PC-3 (cell line): ENCODE results near the gene ZNF189. TPM values are rescaled to one million over a fixed set of nuclear protein-coding genes. Genes with fewer than 3 reads are reported as not detected.
A peak's percentile ranks its signal among the peaks of the same experiment; 100 is the strongest.

Experiments
- ATAC-seq: fragments of 200-7000 bp; cut with Tn5 transposase; 2 replicates; pipeline ENCODE4 v1.9.1; 2020; ENCODE audit warnings: mild to moderate bottlenecking, moderate library complexity
- BruUV-seq: library from RNA; stranded (reverse); fragments of 400-500 nt; replicated peaks from 2 replicates; lab custom pipeline; 2021; lab: Mats Ljungman, UMichigan
- CTCF ChIA-PET: fragments of 300-600 bp; sonication (Branson Sonifier 250); formaldehyde crosslinking; loops from one replicate; lab custom pipeline; 2022; ENCODE audit warnings: antibody characterized with exemption; lab: Charles Lee
- POLR2A ChIA-PET: fragments of 300-600 bp; sonication (Branson Sonifier 250); formaldehyde crosslinking; loops from one replicate; lab custom pipeline; 2022; ENCODE audit warnings: antibody characterized with exemption; ENCODE audit not compliant: unreplicated experiment; lab: Charles Lee
- DNase-seq: peaks from one replicate; pipeline ENCODE4 v3.0.0-alpha.2; 2015
- H2AFZ ChIP-seq: fragments of 300-600 bp; sonication (generic); 2 replicates; pipeline ENCODE4 v1.6.0; 2016; ENCODE audit warnings: antibody characterized with exemption, low read length
- H3F3A ChIP-seq: fragments of 300-600 bp; sonication (generic); one replicate; pipeline ENCODE4 v1.6.0; 2017; ENCODE audit warnings: antibody characterized with exemption, low read length, control low read depth, mild to moderate bottlenecking; ENCODE audit not compliant: unreplicated experiment
- H3K27ac ChIP-seq: fragments of 300-600 bp; sonication (generic); 2 replicates; pipeline ENCODE4 v1.5.1; 2016; ENCODE audit warnings: mild to moderate bottlenecking, low read length
- H3K27me3 ChIP-seq: fragments of 300-600 bp; sonication (generic); 2 replicates; pipeline ENCODE4 v1.6.1; 2016; ENCODE audit warnings: low read length, mixed read lengths
- H3K36me3 ChIP-seq: fragments of 300-600 bp; sonication (generic); 2 replicates; pipeline ENCODE4 v1.6.1; 2016; ENCODE audit warnings: low read depth, mixed run types, low read length, mixed read lengths
- H3K4me1 ChIP-seq: fragments of 300-600 bp; sonication (generic); 2 replicates; pipeline ENCODE4 v1.5.1; 2016; ENCODE audit warnings: low read length; ENCODE audit not compliant: insufficient read depth
- H3K4me2 ChIP-seq: fragments of 300-600 bp; sonication (generic); 2 replicates; pipeline ENCODE4 v1.6.0; 2016; ENCODE audit warnings: low read length
- H3K4me3 ChIP-seq: fragments of 300-600 bp; sonication (generic); 2 replicates; pipeline ENCODE4 v1.5.1; 2016; ENCODE audit warnings: mild to moderate bottlenecking, low read length, mixed read lengths
- H3K79me2 ChIP-seq: fragments of 300-600 bp; sonication (generic); 2 replicates; pipeline ENCODE4 v1.6.1; 2017; ENCODE audit warnings: low read length, mixed read lengths
- H3K9ac ChIP-seq: fragments of 300-600 bp; sonication (generic); 2 replicates; pipeline ENCODE4 v1.6.0; 2016; ENCODE audit warnings: mild to moderate bottlenecking, low read length
- H3K9me2 ChIP-seq: fragments of 300-600 bp; sonication (generic); replicated peaks from 2 replicates; pipeline ENCODE4 v1.6.1; 2016; ENCODE audit warnings: mixed run types, low read length, mixed read lengths
- H3K9me3 ChIP-seq: fragments of 300-600 bp; sonication (generic); 2 replicates; pipeline ENCODE4 v1.6.1; 2016; ENCODE audit warnings: low read length, mixed read lengths
- H4K20me1 ChIP-seq: fragments of 300-600 bp; sonication (generic); 2 replicates; pipeline ENCODE4 v1.6.1; 2016; ENCODE audit warnings: low read length, mixed read lengths
- CTCF ChIP-seq: fragments of 300-600 bp; sonication (generic); conservative IDR thresholded peaks from 2 replicates; pipeline ENCODE4 v1.5.1; 2017; ENCODE audit warnings: antibody characterized with exemption, low read depth, mild to moderate bottlenecking, low read length
- EZH2 ChIP-seq: fragments of 300-600 bp; sonication (generic); IDR thresholded peaks from one replicate; pipeline ENCODE4 v1.6.1; 2017; ENCODE audit warnings: antibody characterized with exemption, mild to moderate bottlenecking, low read length; ENCODE audit not compliant: unreplicated experiment
- EZH2phosphoT487 ChIP-seq: fragments of 300-600 bp; sonication (generic); IDR thresholded peaks from 2 replicates; pipeline ENCODE4 v1.6.1; 2018; ENCODE audit warnings: mild to moderate bottlenecking, antibody characterized with exemption, low read length, borderline replicate concordance
- intact Hi-C: fragments of 100-400 bp; cut with micrococcal nuclease; formaldehyde crosslinking; loops from 2 replicates; pipeline ENCODE4 v1.9.0; 2023
- total RNA-seq: library from RNA; depleted of rRNA; stranded (reverse); fragments of >200 nt; gene quantifications from 2 replicates; pipeline ENCODE4 v1.2.3, GENCODE V29; 2014

ZNF189 gene
- total RNA-seq, 1 experiment from 2014 or later, result 4.5 TPM

- no peak overlapping the region for H3K27ac ChIP-seq
- ATAC-seq (peak; percentile 13; the same call in 1 of the 2 replicates), DNase-seq (no peak)
- no peaks in the 10 kb centered on the region for H3K9me2 ChIP-seq
- H3K4me2 ChIP-seq, result peak overlapping the region; percentile 83
- intact Hi-C loops, result no loop called here
- H3K36me3 ChIP-seq, result peaks cover 61% of the 10 kb centered on the region
- H3F3A ChIP-seq, result no peaks in the 10 kb centered on the region
- peaks cover 3% of the 10 kb centered on the region; the same call in 1 of the 2 replicates for H3K9me3 ChIP-seq
- TSS peak; percentile 39 for BruUV-seq
- H3K79me2 ChIP-seq, result peaks cover 61% of the 10 kb centered on the region
- peak overlapping the region; percentile 69 for H2AFZ ChIP-seq
- no peak for TF ChIP-seq EZH2
- TF ChIP-seq CTCF, result no peak
- no peak for TF ChIP-seq EZH2phosphoT487
- ChIA-PET POLR2A (interaction anchor here (0.6 kb wide), 1 partner anchor 797 kb away, joined by 7 read pairs; no protein-coding TSS in a partner anchor), CTCF (interaction anchor here (0.5 to 1.3 kb wide), 2 partner anchors 50 to 307 kb away, joined by 3 read pairs; no protein-coding TSS in a partner anchor)
- H4K20me1 ChIP-seq, result no peaks in the 10 kb centered on the region
- H3K4me1 ChIP-seq, result peaks cover 3% of the 10 kb centered on the region; the same call in 1 of the 2 replicates
- H3K27me3 ChIP-seq, result no peaks in the 10 kb centered on the region
- H3K4me3 ChIP-seq, result peak overlapping the region; percentile 70
- peak overlapping the region; percentile 72 for H3K9ac ChIP-seq
Measured at GRCh38 chr9:101398930-101399642, 435 bp downstream of the ZNF189 start.

- H3K4me2 ChIP-seq, result peak overlapping the region; percentile 83
- peaks cover 3% of the 10 kb centered on the region; the same call in 1 of the 2 replicates for H3K9me3 ChIP-seq
- H3K27me3 ChIP-seq, result no peaks in the 10 kb centered on the region
- ChIA-PET POLR2A (interaction anchor here (0.6 kb wide), 1 partner anchor 797 kb away, joined by 7 read pairs; no protein-coding TSS in a partner anchor), CTCF (no interaction called here)
- intact Hi-C loops, result no loop called here
- peaks cover 3% of the 10 kb centered on the region; the same call in 1 of the 2 replicates for H3K4me1 ChIP-seq
- no peaks in the 10 kb centered on the region for H3K9me2 ChIP-seq
- DNase-seq, result no peak
- peaks cover 61% of the 10 kb centered on the region for H3K36me3 ChIP-seq
- H2AFZ ChIP-seq, result peak overlapping the region; percentile 69; the same call in 1 of the 2 replicates
- no peak for ATAC-seq
- peaks cover 56% of the 10 kb centered on the region for H3K79me2 ChIP-seq
- no peak overlapping the region for H3K27ac ChIP-seq
- peak overlapping the region; percentile 70 for H3K4me3 ChIP-seq
- peak overlapping the region; percentile 72 for H3K9ac ChIP-seq
- TF ChIP-seq EZH2, result no peak
- TF ChIP-seq EZH2phosphoT487, result no peak
- TF ChIP-seq CTCF, result no peak
- H3F3A ChIP-seq, result no peaks in the 10 kb centered on the region
- H4K20me1 ChIP-seq, result no peaks in the 10 kb centered on the region
- BruUV-seq, result no TSS peak
Measured at GRCh38 chr9:101399643-101399970, 956 bp downstream of the ZNF189 start.

- no TSS peak for BruUV-seq
- no peak overlapping the region for H2AFZ ChIP-seq
- no peak overlapping the region for H3K9ac ChIP-seq
- H3F3A ChIP-seq, result no peaks in the 10 kb centered on the region
- TF ChIP-seq EZH2 (no peak), EZH2phosphoT487 (no peak), CTCF (no peak)
- peaks cover 3% of the 10 kb centered on the region; the same call in 1 of the 2 replicates for H3K4me1 ChIP-seq
- POLR2A ChIA-PET, result interaction anchor here (0.6 kb wide), 1 partner anchor 798 kb away, joined by 7 read pairs; no protein-coding TSS in a partner anchor
- CTCF ChIA-PET, result no interaction called here
- intact Hi-C loops, result no loop called here
- DNase-seq (no peak), ATAC-seq (no peak)
- peaks cover 51% of the 10 kb centered on the region for H3K79me2 ChIP-seq
- peaks cover 3% of the 10 kb centered on the region; the same call in 1 of the 2 replicates for H3K9me3 ChIP-seq
- H3K9me2 ChIP-seq, result no peaks in the 10 kb centered on the region
- H4K20me1 ChIP-seq, result no peaks in the 10 kb centered on the region
- peaks cover 61% of the 10 kb centered on the region for H3K36me3 ChIP-seq
- H3K27me3 ChIP-seq, result no peaks in the 10 kb centered on the region
- peak overlapping the region; percentile 70 for H3K4me3 ChIP-seq
- no peak overlapping the region for H3K27ac ChIP-seq
- peak overlapping the region; percentile 83; the same call in 1 of the 2 replicates for H3K4me2 ChIP-seq
Measured at GRCh38 chr9:101400120-101400519, 1.5 kb downstream of the ZNF189 start.
